Measurements from ENCODE around the gene RUSF1. TPM values are rescaled to one million over a fixed set of nuclear protein-coding genes. Genes with fewer than 3 reads are reported as not detected.

Gene RUSF1
- total RNA-seq, 1 donor from 2014 or later, result 26.9 TPM

GRCh38 chr16:31473264-31473984 is 34.8 kb downstream of the RUSF1 start:
- no peak for FAIRE-seq
- DNase-seq (ENCODE audit: low spot score in 2 of 2), result no peak

- peak; percentile 63 to 77 for DNase-seq (ENCODE audit: low spot score in 2 of 2)
- FAIRE-seq, result no peak
Observed at GRCh38 chr16:31472709-31473203, 35.4 kb downstream of the RUSF1 start.

GRCh38 chr16:31471875-31472708 is 36.1 kb downstream of the RUSF1 start, which contains the start of gene TGFB1I1:
TGFB1I1 (plus strand) TSS chr16:31472152; CDS start chr16:31472189, 37 bp downstream.
- no peak for FAIRE-seq
- DNase-seq (ENCODE audit: low spot score in 2 of 2), result peak; percentile 60 to 69

- no peak for FAIRE-seq
- DNase-seq (ENCODE audit: low spot score in 2 of 2), result no peak
Observed at GRCh38 chr16:31471241-31471874, 36.8 kb downstream of the RUSF1 start.

- DNase-seq (ENCODE audit: low spot score in 2 of 2) (no peak), FAIRE-seq (no peak)
Observed at GRCh38 chr16:31470615-31471014, 37.6 kb downstream of the RUSF1 start.

GRCh38 chr16:31467858-31468257 is 40.3 kb downstream of the RUSF1 start:
- no peak for DNase-seq (ENCODE audit: low spot score in 2 of 2)
- FAIRE-seq, result no peak

- no peak for FAIRE-seq
- DNase-seq (ENCODE audit: low spot score in 2 of 2), result peak in 1 of 2 donors; percentile 37
Observed at GRCh38 chr16:31467151-31467773, 40.9 kb downstream of the RUSF1 start.

GRCh38 chr16:31466381-31466841 is 41.8 kb downstream of the RUSF1 start:
- DNase-seq (ENCODE audit: low spot score in 2 of 2), result peak in 1 of 2 donors; percentile 17
- no peak for FAIRE-seq

- peak in 1 of 2 donors; percentile 16 for DNase-seq (ENCODE audit: low spot score in 2 of 2)
- FAIRE-seq, result no peak
Observed at GRCh38 chr16:31465788-31466370, 42.3 kb downstream of the RUSF1 start.

- FAIRE-seq, result no peak
- DNase-seq (ENCODE audit: low spot score in 2 of 2), result no peak
Observed at GRCh38 chr16:31464781-31465260, 43.4 kb downstream of the RUSF1 start.

GRCh38 chr16:31464348-31464769 is 43.8 kb downstream of the RUSF1 start:
- FAIRE-seq (no peak), DNase-seq (ENCODE audit: low spot score in 2 of 2) (no peak)

GRCh38 chr16:31461921-31462804 is 46.0 kb downstream of the RUSF1 start:
- DNase-seq (ENCODE audit: low spot score in 2 of 2), result no peak
- no peak for FAIRE-seq

- FAIRE-seq, result no peak
Observed at GRCh38 chr16:31461201-31461920, 46.8 kb downstream of the RUSF1 start.

GRCh38 chr16:31460582-31461002 is 47.6 kb downstream of the RUSF1 start:
- DNase-seq (ENCODE audit: low spot score in 2 of 2), result peak in 1 of 2 donors; percentile 40
- FAIRE-seq, result no peak

More at GRCh38 chr16:31461201-31461920, 46.8 kb downstream of the RUSF1 start:
- no peak for DNase-seq (ENCODE audit: low spot score in 2 of 2)

- DNase-seq (ENCODE audit: low spot score in 2 of 2) (peak; percentile 96 to 98), FAIRE-seq (no peak)
Observed at GRCh38 chr16:31459687-31460581, 48.3 kb downstream of the RUSF1 start.

- FAIRE-seq (no peak), DNase-seq (ENCODE audit: low spot score in 2 of 2) (peak; percentile 92 to 96)
Observed at GRCh38 chr16:31458844-31459686, 49.1 kb downstream of the RUSF1 start, which contains the start of gene ARMC5. ARMC5 (plus strand) TSS chr16:31459501; CDS start chr16:31459525, 24 bp downstream.
